Epithelial cell of esophagus (primary cell): ENCODE results near the gene ERN1.

Experiments
- DNase-seq: peaks from one replicate; pipeline ENCODE4 v3.0.0; 2010; ENCODE audit warnings: low read depth
- H3K4me3 ChIP-seq: 2 replicates; pipeline ENCODE4 v1.5.1; 2011; ENCODE audit warnings: mild to moderate bottlenecking, low read length, control low read depth
- TF ChIP-seq, protein P1 (sequence below): IDR thresholded peaks from 2 replicates; pipeline ENCODE4 v1.5.1; 2011; ENCODE audit warnings: low read depth, mild to moderate bottlenecking, low read length, control low read depth, inconsistent platforms; ENCODE audit not compliant: insufficient read depth; ENCODE audit errors: missing control alignments

ERN1 gene

GRCh38 chr17:64060331-64060730 lies 69.6 kb downstream of the ERN1 start:
- TF ChIP-seq, protein P1, sequence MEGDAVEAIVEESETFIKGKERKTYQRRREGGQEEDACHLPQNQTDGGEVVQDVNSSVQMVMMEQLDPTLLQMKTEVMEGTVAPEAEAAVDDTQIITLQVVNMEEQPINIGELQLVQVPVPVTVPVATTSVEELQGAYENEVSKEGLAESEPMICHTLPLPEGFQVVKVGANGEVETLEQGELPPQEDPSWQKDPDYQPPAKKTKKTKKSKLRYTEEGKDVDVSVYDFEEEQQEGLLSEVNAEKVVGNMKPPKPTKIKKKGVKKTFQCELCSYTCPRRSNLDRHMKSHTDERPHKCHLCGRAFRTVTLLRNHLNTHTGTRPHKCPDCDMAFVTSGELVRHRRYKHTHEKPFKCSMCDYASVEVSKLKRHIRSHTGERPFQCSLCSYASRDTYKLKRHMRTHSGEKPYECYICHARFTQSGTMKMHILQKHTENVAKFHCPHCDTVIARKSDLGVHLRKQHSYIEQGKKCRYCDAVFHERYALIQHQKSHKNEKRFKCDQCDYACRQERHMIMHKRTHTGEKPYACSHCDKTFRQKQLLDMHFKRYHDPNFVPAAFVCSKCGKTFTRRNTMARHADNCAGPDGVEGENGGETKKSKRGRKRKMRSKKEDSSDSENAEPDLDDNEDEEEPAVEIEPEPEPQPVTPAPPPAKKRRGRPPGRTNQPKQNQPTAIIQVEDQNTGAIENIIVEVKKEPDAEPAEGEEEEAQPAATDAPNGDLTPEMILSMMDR, result no peak
- DNase-seq, result no peak
- no peak overlapping the region for H3K4me3 ChIP-seq

GRCh38 chr17:64059756-64060155 lies 70.2 kb downstream of the ERN1 start:
- TF ChIP-seq, protein P1, result no peak
- no peak for DNase-seq
- H3K4me3 ChIP-seq, result no peak overlapping the region

GRCh38 chr17:64058621-64059020 lies 71.3 kb downstream of the ERN1 start:
- no peak for DNase-seq
- no peak overlapping the region for H3K4me3 ChIP-seq
- TF ChIP-seq, protein P1, result no peak

- TF ChIP-seq, protein P1, result no peak
- H3K4me3 ChIP-seq, result no peak overlapping the region
- no peak for DNase-seq
These were observed 72.2 kb downstream of the ERN1 start for GRCh38 chr17:64057701-64058263.

GRCh38 chr17:64056269-64057005 lies 73.5 kb downstream of the ERN1 start:
- H3K4me3 ChIP-seq, result no peak overlapping the region
- DNase-seq, result no peak
- TF ChIP-seq, protein P1, result no peak

GRCh38 chr17:64055183-64056142 lies 74.5 kb downstream of the ERN1 start:
- DNase-seq, result no peak
- TF ChIP-seq, protein P1, result no peak

More at GRCh38 chr17:64055183-64056142, 74.5 kb downstream of the ERN1 start:
- H3K4me3 ChIP-seq, result no peak overlapping the region
